OCI-LY3 (cell line): ENCODE data around the gene AXIN1.

Experiments used
- CTCF ChIP-seq: fragments of 200-600, 300-600 bp; sonication (generic); IDR thresholded peaks from 2 replicates; pipeline ENCODE4 v1.5.1; 2014; ENCODE audit warnings: antibody characterized with exemption, low read length, low read depth
- EZH2phosphoT487 ChIP-seq: fragments of 200-600 bp; shearing (Covaris generic); IDR thresholded peaks from 2 replicates; pipeline ENCODE4 v1.6.1; 2018; ENCODE audit warnings: antibody characterized with exemption, mixed run types, low read depth

- TF ChIP-seq CTCF (no peak), EZH2phosphoT487 (no peak)
These were observed 31.0 kb downstream of the AXIN1 start for GRCh38 chr16:321532-321931.
